Neural cell (in vitro differentiated cells): Measurements from ENCODE around the gene CASP1. TPM values are rescaled to one million over a fixed set of nuclear protein-coding genes. Genes with fewer than 3 reads are reported as not detected.

Experiments
- H2AFZ ChIP-seq: fragments of 200-600, 300-800 bp; sonication (generic), shearing (Covaris generic); 2 replicates; pipeline ENCODE4 v1.6.0; 2014; ENCODE audit warnings: low read depth, mild to moderate bottlenecking, antibody characterized with exemption, low read length, moderate library complexity
- H3F3A ChIP-seq: fragments of 200-600 bp; shearing (Covaris generic); 2 replicates; pipeline ENCODE4 v1.6.1; 2016; ENCODE audit warnings: mild to moderate bottlenecking, moderate library complexity, mixed read lengths, antibody characterized with exemption, low read length; ENCODE audit not compliant: insufficient read depth, poor library complexity, severe bottlenecking
- H3K27ac ChIP-seq: fragments of 200-600, 300-800 bp; sonication (generic), shearing (Covaris generic); 2 replicates; pipeline ENCODE4 v1.5.1; 2014; ENCODE audit warnings: mild to moderate bottlenecking, low read length, moderate library complexity
- H3K27me3 ChIP-seq: fragments of 300-800, 200-600 bp; sonication (generic), shearing (Covaris generic); 2 replicates; pipeline ENCODE4 v1.6.0; 2014; ENCODE audit warnings: mild to moderate bottlenecking, low read depth, low read length, moderate library complexity; ENCODE audit not compliant: insufficient read depth
- H3K36me3 ChIP-seq: fragments of 300-800, 200-600 bp; sonication (generic), shearing (Covaris generic); 2 replicates; pipeline ENCODE4 v1.5.1; 2014; ENCODE audit warnings: mild to moderate bottlenecking, antibody characterized with exemption, low read length, moderate library complexity; ENCODE audit not compliant: insufficient read depth
- H3K4me2 ChIP-seq: fragments of 300-800, 200-600 bp; sonication (generic), shearing (Covaris generic); 2 replicates; pipeline ENCODE4 v1.6.0; 2014; ENCODE audit warnings: mild to moderate bottlenecking, low read length
- H3K4me3 ChIP-seq: fragments of 300-800, 200-600 bp; sonication (generic), shearing (Covaris generic); 2 replicates; pipeline ENCODE4 v1.5.1; 2014; ENCODE audit warnings: mild to moderate bottlenecking, low read length, moderate library complexity
- H3K79me2 ChIP-seq: fragments of 200-600 bp; shearing (Covaris generic); replicated peaks from 2 replicates; pipeline ENCODE4 v1.6.0; 2014; ENCODE audit warnings: mild to moderate bottlenecking, low read length, moderate library complexity; ENCODE audit not compliant: insufficient read depth
- H3K9ac ChIP-seq: fragments of 300-800, 200-600 bp; sonication (generic), shearing (Covaris generic); 2 replicates; pipeline ENCODE4 v1.6.1; 2016; ENCODE audit warnings: mild to moderate bottlenecking, low read length, mixed read lengths
- H3K9me2 ChIP-seq: fragments of 200-600 bp; shearing (Covaris generic); 2 replicates; pipeline ENCODE4 v1.6.1; 2016; ENCODE audit warnings: mild to moderate bottlenecking, low read length, mixed read lengths; ENCODE audit not compliant: insufficient read depth
- H3K9me3 ChIP-seq: fragments of 200-600, 300-800 bp; sonication (generic), shearing (Covaris generic); 2 replicates; pipeline ENCODE4 v1.6.1; 2016; ENCODE audit warnings: mild to moderate bottlenecking, mixed run types, low read length, moderate library complexity, mixed read lengths
- H4K20me1 ChIP-seq: fragments of 200-600 bp; shearing (Covaris generic); 2 replicates; pipeline ENCODE4 v1.6.1; 2016; ENCODE audit warnings: mild to moderate bottlenecking, mixed run types; ENCODE audit not compliant: insufficient read depth
- CTCF ChIP-seq: fragments of 450-650 bp; IDR thresholded peaks from 2 replicates; pipeline ENCODE4 v1.5.1; 2014; ENCODE audit warnings: antibody characterized with exemption, mild to moderate bottlenecking, moderate library complexity; ENCODE audit not compliant: poor library complexity, severe bottlenecking
- EP300 ChIP-seq: fragments of 450-650 bp; conservative IDR thresholded peaks from 2 replicates; pipeline ENCODE4 v1.6.1; 2014; ENCODE audit warnings: antibody characterized with exemption, mild to moderate bottlenecking, moderate library complexity; ENCODE audit not compliant: poor library complexity, severe bottlenecking
- EZH2 ChIP-seq: fragments of 200-600, 300-800 bp; shearing (Covaris generic), sonication (generic); IDR thresholded peaks from 2 replicates; pipeline ENCODE4 v1.6.1; 2014; ENCODE audit warnings: antibody characterized with exemption, low read length, borderline replicate concordance, mild to moderate bottlenecking; ENCODE audit not compliant: insufficient read depth, poor library complexity, severe bottlenecking
- MXI1 ChIP-seq: fragments of 450-650 bp; conservative IDR thresholded peaks from 2 replicates; pipeline ENCODE4 v1.6.1; 2014; ENCODE audit warnings: antibody characterized with exemption, mild to moderate bottlenecking; ENCODE audit not compliant: poor library complexity, severe bottlenecking
- POLR2AphosphoS5 ChIP-seq: IDR thresholded peaks from 2 replicates; pipeline ENCODE4 v1.6.1; 2012
- RAD21 ChIP-seq: fragments of 450-650 bp; conservative IDR thresholded peaks from 2 replicates; pipeline ENCODE4 v1.6.1; 2014; ENCODE audit warnings: antibody characterized with exemption, mild to moderate bottlenecking, moderate library complexity
- REST ChIP-seq: IDR thresholded peaks from 2 replicates; pipeline ENCODE4 v1.6.1; 2012; ENCODE audit warnings: borderline replicate concordance
- SMC3 ChIP-seq: fragments of 450-650 bp; conservative IDR thresholded peaks from 2 replicates; pipeline ENCODE4 v1.6.1; 2014; ENCODE audit warnings: antibody characterized with exemption, mild to moderate bottlenecking, moderate library complexity; ENCODE audit not compliant: poor library complexity
- TAF1 ChIP-seq: IDR thresholded peaks from 2 replicates; pipeline ENCODE4 v1.6.1; 2012; ENCODE audit warnings: low read depth
- polyA plus RNA-seq: library from polyadenylated mRNA; depleted of rRNA; stranded (reverse); fragments of >200 nt; gene quantifications from 2 replicates; pipeline ENCODE4 v1.2.3, GENCODE V29; 2014

The CASP1 gene
- polyA plus RNA-seq, 1 donor from 2014 or later = not detected

GRCh38 chr11:104992781-104993180 lies 42.2 kb downstream of the CASP1 start:
- Histone ChIP-seq H3K9me3 (no peaks in the 10 kb centered on the region), H3K9ac (no peak overlapping the region), H3K79me2 (no peaks in the 10 kb centered on the region), H2AFZ (no peak overlapping the region), H3K27me3 (no peaks in the 10 kb centered on the region), H3K4me2 (no peak overlapping the region), H3K9me2 (no peaks in the 10 kb centered on the region), H3K27ac (no peak overlapping the region), H3F3A (no peaks in the 10 kb centered on the region), H3K4me3 (no peak overlapping the region), H4K20me1 (no peaks in the 10 kb centered on the region), H3K36me3 (no peaks in the 10 kb centered on the region)
- TF ChIP-seq POLR2AphosphoS5 = no peak
- TF ChIP-seq REST = no peak
- TF ChIP-seq MXI1 = no peak
- no peak for TF ChIP-seq RAD21
- TF ChIP-seq CTCF = no peak
- no peak for TF ChIP-seq SMC3
- TF ChIP-seq EP300 = no peak
- no peak for TF ChIP-seq TAF1
- TF ChIP-seq EZH2 = no peak

GRCh38 chr11:104991994-104992393 lies 43.0 kb downstream of the CASP1 start:
- Histone ChIP-seq H3K9me3 (no peaks in the 10 kb centered on the region), H3K9me2 (no peaks in the 10 kb centered on the region), H2AFZ (no peak overlapping the region), H3F3A (no peaks in the 10 kb centered on the region), H3K27me3 (no peaks in the 10 kb centered on the region), H3K4me2 (no peak overlapping the region), H3K9ac (no peak overlapping the region), H3K4me3 (no peak overlapping the region), H3K27ac (no peak overlapping the region), H3K36me3 (no peaks in the 10 kb centered on the region), H4K20me1 (no peaks in the 10 kb centered on the region), H3K79me2 (no peaks in the 10 kb centered on the region)
- TF ChIP-seq POLR2AphosphoS5 (no peak), MXI1 (no peak), TAF1 (no peak), SMC3 (no peak), REST (no peak), CTCF (no peak), EP300 (no peak), EZH2 (no peak), RAD21 (no peak)
